Measurements from ENCODE around the gene ASXL1.

ASXL1 gene

GRCh38 chr20:32480371-32481241 is 122.5 kb downstream of the ASXL1 start:
- no peak for DNase-seq (ENCODE audit: low read depth, low spot score)

DNA sequence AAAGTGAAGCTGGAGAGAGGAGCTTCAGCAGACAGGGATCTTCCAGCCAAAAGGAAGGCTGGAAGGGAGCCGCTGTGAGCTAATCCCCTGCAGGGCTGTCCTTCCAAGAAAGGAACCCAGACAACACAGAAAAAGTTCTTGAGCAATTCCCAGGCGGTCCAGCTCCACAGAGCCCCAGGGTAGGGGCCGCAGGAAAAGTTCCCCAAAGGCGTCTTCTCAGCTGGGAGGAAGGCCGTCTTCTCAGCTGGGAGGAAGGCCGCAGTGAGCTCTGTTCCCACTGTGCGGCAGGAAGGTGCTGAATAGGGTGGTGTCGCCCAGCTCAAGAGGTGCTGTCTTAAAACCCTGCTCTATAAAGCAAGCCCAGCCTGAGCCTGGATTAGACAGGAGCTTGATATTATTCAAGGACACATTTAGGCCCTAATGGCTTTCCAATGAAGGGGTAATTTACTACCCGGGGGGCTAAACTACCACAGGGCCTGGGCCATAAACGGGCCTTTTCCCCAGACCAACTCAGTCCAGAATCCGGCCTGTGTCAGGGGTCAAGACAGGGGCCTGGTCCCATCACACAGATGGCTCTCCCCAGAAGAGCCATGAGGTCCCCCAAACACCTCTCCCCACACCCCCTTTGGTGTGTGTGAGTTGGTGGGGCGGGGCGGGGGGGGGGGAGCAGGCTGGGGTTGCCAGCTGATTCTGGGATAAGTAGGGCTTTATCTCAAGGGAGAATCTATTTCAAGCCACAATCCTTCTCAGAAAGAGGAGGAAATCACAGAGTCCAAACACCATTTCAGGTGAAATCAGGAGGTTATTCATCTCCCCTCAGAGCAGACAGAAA is 123.4 kb downstream of the ASXL1 start:
- DNase-seq (ENCODE audit: low read depth, low spot score): peak; percentile 58

DNA sequence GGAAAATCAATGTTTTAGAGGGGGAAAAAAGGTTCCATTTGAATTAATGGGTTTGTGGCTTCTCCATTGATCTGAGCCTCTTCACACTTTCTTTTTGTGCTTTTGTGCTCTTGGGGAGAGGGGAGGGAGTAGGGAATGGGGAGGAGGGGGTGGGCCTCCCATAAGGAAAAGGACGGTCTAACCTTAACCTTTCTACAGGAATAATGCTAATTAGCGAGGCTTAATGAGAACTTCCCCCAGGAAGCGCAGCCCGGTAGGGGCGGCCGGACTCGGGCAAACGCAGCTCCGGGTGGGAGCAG is 124.0 kb downstream of the ASXL1 start:
- no peak for DNase-seq (ENCODE audit: low read depth, low spot score)

DNA sequence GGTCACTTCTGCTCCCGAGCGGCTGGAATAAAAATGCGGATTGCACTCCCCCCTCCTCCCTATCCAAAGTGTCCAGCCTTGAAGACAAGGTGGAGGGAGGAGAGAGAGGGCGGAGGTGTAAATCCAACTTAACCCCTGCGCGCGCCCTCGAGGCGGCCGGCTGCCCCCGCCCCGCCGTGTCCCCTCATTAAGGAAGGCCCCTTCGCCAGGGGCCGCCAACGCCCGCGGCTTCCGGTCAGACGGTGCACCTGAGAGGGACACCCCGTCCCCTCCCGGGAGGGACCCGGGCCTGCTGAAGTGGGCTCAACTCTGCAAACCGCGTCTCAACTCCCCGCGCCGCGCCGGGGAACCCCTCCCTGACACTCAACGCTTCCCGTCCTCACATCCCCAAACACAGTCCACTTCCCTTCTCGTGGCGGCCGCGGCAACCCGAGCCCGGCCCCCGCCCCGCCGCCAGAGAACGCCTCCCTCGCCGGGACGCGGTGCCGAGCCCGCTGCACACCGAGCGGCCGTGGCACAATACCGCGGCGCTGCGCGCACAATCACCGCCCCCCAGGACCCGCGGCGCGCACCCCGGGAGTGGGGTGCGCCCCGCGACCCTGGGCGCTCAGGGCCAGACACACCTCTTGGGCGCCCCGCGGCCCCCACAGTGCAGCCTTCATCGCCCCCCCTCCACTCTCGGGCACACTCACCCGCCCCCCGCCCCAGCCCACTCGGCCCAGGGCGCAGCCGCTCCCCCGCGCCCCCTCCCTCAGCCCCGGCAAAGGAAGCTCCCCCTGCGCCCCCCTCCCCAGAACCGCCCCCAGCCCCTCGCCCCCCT is 124.5 kb downstream of the ASXL1 start:
- DNase-seq (ENCODE audit: low read depth, low spot score): peak; percentile 77

DNA sequence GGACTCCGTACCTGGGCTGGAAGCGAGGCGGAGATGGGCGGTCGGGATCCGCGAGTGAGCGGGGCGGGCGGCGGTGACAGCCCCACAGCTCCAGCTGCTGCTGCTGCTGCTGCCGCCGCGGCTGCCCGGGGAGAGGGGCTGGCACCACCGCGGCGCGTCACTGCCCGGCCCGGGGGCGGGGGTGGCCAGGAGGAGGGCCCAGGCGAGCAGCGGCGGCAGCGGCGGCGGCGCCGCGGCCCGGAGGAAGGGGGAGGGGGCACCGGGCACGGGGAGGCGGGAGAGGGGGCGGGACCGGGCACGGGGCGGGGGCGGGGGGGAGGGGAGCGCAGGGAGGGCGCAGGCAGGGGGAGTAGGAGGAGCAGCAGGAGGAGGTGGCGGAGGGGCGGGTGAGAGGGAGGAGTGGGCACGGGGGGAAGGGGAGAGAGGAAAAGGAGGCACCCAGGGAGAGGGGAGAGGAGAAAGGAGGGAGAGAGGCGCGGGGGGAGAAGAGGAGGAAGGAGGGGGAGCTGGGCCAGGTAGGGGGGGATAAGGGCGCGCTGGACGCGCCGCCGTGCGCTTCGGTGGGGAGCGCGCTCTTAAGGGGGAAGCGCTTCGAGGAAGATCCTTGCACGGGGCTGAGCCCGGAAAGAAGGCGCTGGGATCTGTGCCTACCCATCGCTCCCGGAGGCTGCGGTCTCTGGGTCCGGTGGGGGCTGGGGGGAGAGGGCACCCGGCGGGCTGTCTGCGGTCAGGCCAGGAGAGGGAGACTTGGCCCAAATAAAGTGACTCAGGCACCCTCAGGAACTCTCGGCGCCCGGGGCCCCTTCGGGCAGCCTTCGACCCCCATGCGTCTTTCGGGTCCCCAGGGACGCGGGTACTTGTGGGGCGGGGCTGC is 125.5 kb downstream of the ASXL1 start:
- peak; percentile 66 for DNase-seq (ENCODE audit: low read depth, low spot score)

DNA sequence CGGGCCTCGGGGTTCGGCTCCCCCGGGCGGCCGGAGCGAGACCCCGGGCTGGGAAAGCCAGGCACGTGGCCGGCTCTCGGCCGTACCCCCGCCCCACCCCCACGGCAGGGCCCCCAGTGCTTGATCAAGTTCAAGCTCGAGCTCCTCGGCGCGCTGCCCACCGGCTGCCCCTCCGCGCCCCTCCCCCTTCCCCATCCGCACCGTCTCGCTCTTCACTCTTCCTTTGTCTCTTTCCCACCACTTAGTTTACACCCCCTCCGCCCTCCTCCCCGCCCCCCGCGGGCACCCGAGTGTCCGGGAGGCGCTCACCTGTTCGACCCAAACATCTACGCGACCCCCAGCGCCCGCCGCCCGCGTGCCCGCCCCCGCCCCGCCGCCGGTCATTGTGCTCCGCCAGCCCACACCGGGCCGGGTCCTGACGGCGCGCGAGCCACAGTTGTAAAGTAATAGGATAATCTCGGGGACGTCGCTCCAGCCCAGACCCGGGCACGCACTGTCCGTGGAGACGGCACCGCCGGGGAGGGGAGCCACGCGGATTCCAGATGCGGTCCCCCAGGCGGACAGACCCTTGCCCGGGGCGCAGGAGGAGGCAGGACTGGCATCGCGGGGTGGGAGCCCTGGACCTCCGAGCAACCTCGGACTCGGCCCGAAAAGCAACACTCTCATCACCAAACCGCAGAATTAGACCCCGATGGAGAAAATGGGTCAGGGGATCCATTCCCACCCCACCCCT is 126.3 kb downstream of the ASXL1 start:
- DNase-seq (ENCODE audit: low read depth, low spot score): peak; percentile 37

- DNase-seq (ENCODE audit: low read depth, low spot score): peak; percentile 67
Observed at GRCh38 chr20:32484958-32485769, 127.0 kb downstream of the ASXL1 start.

DNA sequence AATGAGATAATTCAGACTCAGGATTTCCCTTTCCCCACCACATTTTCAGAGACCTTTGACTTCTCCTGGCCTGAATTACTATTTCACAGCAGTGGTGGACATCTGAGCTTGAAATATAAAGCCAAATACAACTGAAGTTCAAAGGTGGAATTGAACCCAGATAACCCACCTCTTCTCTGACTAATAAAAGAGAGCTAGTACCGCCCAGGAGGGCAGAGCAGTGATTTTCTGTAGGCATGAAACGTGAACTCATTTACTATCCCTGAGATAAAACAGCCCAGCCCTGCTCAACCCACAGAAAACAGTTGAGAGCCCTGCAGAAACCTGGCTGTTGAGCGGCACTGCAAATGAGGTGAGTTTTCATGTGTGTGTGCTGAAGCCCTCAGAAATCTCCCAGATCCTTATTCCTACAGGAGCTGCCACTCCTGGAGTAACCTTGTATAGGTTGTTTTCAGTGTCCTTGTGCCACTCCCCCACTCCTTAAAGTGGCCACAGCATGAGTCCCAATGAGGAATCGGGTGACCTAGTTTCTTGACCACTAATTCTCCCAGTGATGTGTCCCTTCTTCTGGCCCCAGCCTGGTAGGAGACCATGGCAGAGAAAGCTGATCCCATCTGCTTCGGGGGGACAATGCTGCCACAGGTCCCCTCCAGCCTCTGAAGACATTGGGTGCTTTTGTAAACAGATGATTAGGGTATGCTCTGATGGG is 127.8 kb downstream of the ASXL1 start:
- no peak for DNase-seq (ENCODE audit: low read depth, low spot score)

DNA sequence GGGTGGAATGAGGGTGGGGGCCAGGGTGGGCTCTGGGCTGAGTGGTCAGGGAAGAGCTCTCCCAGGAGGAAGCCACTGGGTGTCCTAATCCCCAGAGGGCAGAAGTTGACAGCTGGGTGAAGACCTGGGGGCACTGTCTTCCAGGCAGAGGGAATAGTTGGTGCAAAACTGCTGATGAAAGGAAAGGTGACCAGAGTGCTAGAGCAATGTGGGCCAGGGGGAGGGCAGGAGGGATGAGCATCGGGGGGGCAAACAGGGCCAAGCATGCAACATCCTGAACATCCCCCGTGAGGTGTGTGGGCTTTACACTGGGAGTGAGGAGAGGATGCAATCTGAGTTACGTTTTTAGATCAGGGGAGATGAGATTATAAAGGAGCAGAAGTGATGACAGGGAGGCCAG is 129.2 kb downstream of the ASXL1 start:
- DNase-seq (ENCODE audit: low read depth, low spot score): no peak

GRCh38 chr20:32488066-32488838 is 130.1 kb downstream of the ASXL1 start:
- no peak for DNase-seq (ENCODE audit: low read depth, low spot score)

Measured in ELF-1 (cell line).